ENCODE results near the gene B4GALNT4. TPM values are rescaled to one million over a fixed set of nuclear protein-coding genes. Genes with fewer than 3 reads are reported as not detected.
"Not testable (repeated sequence)": the region's sequence is repeated elsewhere in the genome, so short reads cannot be mapped to it uniquely, and the experiment has no call there.

B4GALNT4 gene
- total and polyA plus RNA-seq, 2 donors (not counting 1 experiment from before 2014, with no cell fraction given) = 1.5 to 3.8 TPM

DNA sequence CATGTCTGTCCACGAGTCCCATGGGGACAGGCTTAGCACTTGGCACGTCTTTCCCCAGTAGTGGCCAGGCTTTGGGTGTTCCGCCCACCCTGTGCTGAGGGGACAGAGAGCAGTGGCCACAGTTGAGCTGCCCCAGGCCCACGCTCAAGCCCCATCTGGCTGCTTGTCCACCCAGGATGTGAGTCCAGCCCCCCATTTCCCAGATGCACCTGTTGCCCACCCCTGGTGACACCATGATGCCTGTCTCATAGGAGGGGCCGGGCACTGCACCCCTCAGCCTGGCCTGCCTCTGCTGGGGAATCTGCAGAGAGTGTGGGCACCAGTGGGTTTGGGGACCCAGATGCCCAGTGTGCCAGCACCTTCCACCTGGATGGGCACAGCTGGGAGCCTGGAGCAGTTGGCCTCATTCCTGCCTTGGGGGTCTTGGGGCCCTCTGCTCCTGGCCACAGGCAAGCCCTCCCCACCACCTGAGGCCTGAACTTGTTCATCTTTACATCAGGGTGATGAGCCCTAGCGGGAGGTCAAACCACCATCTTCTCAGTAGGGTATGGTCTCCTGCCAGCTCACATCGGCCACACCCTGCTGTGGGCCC, 39.8 kb downstream of the B4GALNT4 start:
- Histone ChIP-seq H2AFZ (ENCODE audit: low read length) (no peak overlapping the region), H3K27ac (ENCODE audit: insufficient read depth, low read length) (no peak overlapping the region), H3K9me3 (ENCODE audit: control insufficient read depth, insufficient read depth, low read depth, low read length) (no peaks in the 10 kb centered on the region), H3K36me3 (ENCODE audit: control insufficient read depth, insufficient read depth, low read length) (no peaks in the 10 kb centered on the region), H3K79me2 (ENCODE audit: control insufficient read depth, insufficient read depth, low read length) (no peaks in the 10 kb centered on the region), H3K4me1 (ENCODE audit: control insufficient read depth, extremely low read depth, insufficient read depth, low read length) (no peaks in the 10 kb centered on the region), H3K4me3 (replicated peaks in 1 of 4; ENCODE audit: control extremely low read depth in 1 of 4, insufficient read depth in 1 of 4, low read depth in 3 of 4, low read length in 4 of 4) (no peak overlapping the region), H3K9ac (ENCODE audit: insufficient read depth, low read length) (no peak overlapping the region), H4K20me1 (ENCODE audit: control insufficient read depth, extremely low read depth, insufficient read depth, low read length) (no peaks in the 10 kb centered on the region), H3K27me3 (ENCODE audit: control insufficient read depth, insufficient read depth, low read length) (no peaks in the 10 kb centered on the region), H3K4me2 (ENCODE audit: extremely low read depth, insufficient read depth, low read length) (no peak overlapping the region)
- TF ChIP-seq EZH2 (IDR thresholded peaks at IDR 0.05; ENCODE audit: low read length, missing control alignments) = no peak
- TF ChIP-seq, protein P1, sequence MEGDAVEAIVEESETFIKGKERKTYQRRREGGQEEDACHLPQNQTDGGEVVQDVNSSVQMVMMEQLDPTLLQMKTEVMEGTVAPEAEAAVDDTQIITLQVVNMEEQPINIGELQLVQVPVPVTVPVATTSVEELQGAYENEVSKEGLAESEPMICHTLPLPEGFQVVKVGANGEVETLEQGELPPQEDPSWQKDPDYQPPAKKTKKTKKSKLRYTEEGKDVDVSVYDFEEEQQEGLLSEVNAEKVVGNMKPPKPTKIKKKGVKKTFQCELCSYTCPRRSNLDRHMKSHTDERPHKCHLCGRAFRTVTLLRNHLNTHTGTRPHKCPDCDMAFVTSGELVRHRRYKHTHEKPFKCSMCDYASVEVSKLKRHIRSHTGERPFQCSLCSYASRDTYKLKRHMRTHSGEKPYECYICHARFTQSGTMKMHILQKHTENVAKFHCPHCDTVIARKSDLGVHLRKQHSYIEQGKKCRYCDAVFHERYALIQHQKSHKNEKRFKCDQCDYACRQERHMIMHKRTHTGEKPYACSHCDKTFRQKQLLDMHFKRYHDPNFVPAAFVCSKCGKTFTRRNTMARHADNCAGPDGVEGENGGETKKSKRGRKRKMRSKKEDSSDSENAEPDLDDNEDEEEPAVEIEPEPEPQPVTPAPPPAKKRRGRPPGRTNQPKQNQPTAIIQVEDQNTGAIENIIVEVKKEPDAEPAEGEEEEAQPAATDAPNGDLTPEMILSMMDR (conservative IDR thresholded peaks at IDR 0.05 in 1 of 2, IDR thresholded peaks at IDR 0.05 in 1 of 2; ENCODE audit: low read depth in 1 of 2, low read length in 2 of 2) = no peak
- DNase-seq (ENCODE audit: low read depth in 2 of 2) = no peak

DNA sequence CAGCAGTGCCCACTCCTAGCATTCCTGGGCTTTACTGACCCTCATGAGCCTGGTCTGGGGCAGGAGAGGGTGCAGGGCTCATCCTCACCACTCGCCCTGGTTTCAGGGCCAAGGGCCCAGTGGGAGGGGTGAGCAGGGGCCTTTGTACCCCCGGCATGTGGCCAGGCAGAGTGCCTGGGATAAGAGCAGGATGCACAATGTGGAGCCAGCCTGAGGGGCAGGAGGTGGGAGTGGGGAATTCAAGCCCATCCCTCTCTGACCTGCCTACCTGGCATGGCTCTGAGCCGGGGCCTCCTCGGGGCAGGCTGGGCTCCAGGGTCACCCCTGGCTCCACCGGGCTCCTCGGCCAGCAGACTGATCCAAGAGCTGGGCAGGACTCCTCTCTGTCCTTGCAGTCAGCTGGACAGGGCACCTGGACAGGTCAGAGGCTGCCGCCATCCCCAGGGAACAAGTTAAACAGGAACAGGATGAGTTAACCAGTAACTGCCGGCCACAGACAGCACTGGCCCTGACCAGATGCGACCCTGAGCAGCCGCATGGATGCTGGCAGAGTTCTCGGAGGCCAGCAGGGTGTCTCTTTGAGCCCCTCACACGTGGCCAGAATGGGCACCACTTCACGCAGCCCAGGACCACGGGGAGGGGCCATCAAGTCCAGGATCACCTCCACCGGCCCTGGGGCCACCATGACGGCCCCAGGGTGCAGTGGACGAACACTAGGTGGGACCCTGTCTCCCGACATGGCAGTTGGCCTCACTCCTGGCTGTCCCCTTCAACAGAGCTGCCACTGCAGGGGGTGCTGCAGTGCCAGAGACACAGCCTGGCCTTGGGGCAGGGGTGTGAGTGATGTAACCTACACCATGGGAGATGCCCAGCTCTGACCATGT, 40.5 kb downstream of the B4GALNT4 start:
- H3K27ac ChIP-seq (ENCODE audit: insufficient read depth, low read length) = no peak overlapping the region
- H3K4me3 ChIP-seq (replicated peaks in 1 of 4; ENCODE audit: control extremely low read depth in 1 of 4, insufficient read depth in 1 of 4, low read depth in 3 of 4, low read length in 4 of 4) = no peak overlapping the region
- H2AFZ ChIP-seq (ENCODE audit: low read length) = no peak overlapping the region
- H3K9ac ChIP-seq (ENCODE audit: insufficient read depth, low read length) = no peak overlapping the region
- peaks cover 3% of the 10 kb centered on the region for H3K4me1 ChIP-seq (ENCODE audit: control insufficient read depth, extremely low read depth, insufficient read depth, low read length)
- no peaks in the 10 kb centered on the region for H3K27me3 ChIP-seq (ENCODE audit: control insufficient read depth, insufficient read depth, low read length)
- TF ChIP-seq, protein P1 (conservative IDR thresholded peaks at IDR 0.05 in 1 of 2, IDR thresholded peaks at IDR 0.05 in 1 of 2; ENCODE audit: low read depth in 1 of 2, low read length in 2 of 2) = no peak
- TF ChIP-seq EZH2 (IDR thresholded peaks at IDR 0.05; ENCODE audit: low read length, missing control alignments) = no peak
- no peaks in the 10 kb centered on the region for H4K20me1 ChIP-seq (ENCODE audit: control insufficient read depth, extremely low read depth, insufficient read depth, low read length)
- H3K4me2 ChIP-seq (ENCODE audit: extremely low read depth, insufficient read depth, low read length) = no peak overlapping the region
- H3K9me3 ChIP-seq (ENCODE audit: control insufficient read depth, insufficient read depth, low read depth, low read length) = no peaks in the 10 kb centered on the region
- DNase-seq (ENCODE audit: low read depth in 2 of 2) = no peak
- no peaks in the 10 kb centered on the region for H3K36me3 ChIP-seq (ENCODE audit: control insufficient read depth, insufficient read depth, low read length)
- H3K79me2 ChIP-seq (ENCODE audit: control insufficient read depth, insufficient read depth, low read length) = no peaks in the 10 kb centered on the region

DNA sequence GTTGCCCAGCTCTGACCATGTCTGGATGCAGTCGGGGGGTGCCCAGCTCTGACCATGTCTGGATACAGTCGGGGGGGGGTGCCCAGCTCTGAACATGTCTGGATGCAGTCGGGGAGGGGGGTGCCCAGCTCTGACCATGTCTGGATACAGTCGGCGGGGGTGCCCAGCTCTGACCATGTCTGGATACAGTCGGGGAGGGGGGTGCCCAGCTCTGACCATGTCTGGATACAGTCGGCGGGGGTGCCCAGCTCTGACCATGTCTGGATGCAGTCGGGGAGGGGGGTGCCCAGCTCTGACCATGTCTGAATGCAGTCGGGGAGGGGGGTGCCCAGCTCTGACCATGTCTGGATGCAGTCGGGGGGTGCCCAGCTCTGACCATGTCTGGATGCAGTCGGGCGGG, 41.4 kb downstream of the B4GALNT4 start:
- not testable (repeated sequence) for H3K4me1 ChIP-seq (ENCODE audit: control insufficient read depth, extremely low read depth, insufficient read depth, low read length); H3K4me3 ChIP-seq (replicated peaks in 1 of 4; ENCODE audit: control extremely low read depth in 1 of 4, insufficient read depth in 1 of 4, low read depth in 3 of 4, low read length in 4 of 4); H3K27me3 ChIP-seq (ENCODE audit: control insufficient read depth, insufficient read depth, low read length); H4K20me1 ChIP-seq (ENCODE audit: control insufficient read depth, extremely low read depth, insufficient read depth, low read length); H2AFZ ChIP-seq (ENCODE audit: low read length); DNase-seq (ENCODE audit: low read depth in 2 of 2); H3K27ac ChIP-seq (ENCODE audit: insufficient read depth, low read length); H3K79me2 ChIP-seq (ENCODE audit: control insufficient read depth, insufficient read depth, low read length); H3K4me2 ChIP-seq (ENCODE audit: extremely low read depth, insufficient read depth, low read length); H3K9ac ChIP-seq (ENCODE audit: insufficient read depth, low read length); H3K9me3 ChIP-seq (ENCODE audit: control insufficient read depth, insufficient read depth, low read depth, low read length); H3K36me3 ChIP-seq (ENCODE audit: control insufficient read depth, insufficient read depth, low read length)

DNA sequence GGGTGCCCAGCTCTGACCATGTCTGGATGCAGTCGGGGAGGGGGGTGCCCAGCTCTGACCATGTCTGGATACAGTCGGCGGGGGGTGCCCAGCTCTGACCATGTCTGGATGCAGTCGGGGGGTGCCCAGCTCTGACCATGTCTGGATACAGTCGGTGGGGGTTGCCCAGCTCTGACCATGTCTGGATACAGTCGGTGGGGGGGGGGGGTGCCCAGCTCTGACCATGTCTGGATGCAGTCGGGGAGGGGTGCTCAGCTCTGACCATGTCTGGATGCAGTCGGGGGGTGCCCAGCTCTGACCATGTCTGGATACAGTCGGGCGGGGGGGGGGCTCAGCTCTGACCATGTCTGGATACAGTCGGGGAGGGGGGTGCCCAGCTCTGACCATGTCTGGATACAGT, 42.2 kb downstream of the B4GALNT4 start:
- H3K4me2 ChIP-seq (ENCODE audit: extremely low read depth, insufficient read depth, low read length); H3K79me2 ChIP-seq (ENCODE audit: control insufficient read depth, insufficient read depth, low read length); H3K27me3 ChIP-seq (ENCODE audit: control insufficient read depth, insufficient read depth, low read length); DNase-seq (ENCODE audit: low read depth in 2 of 2); H2AFZ ChIP-seq (ENCODE audit: low read length); H3K4me1 ChIP-seq (ENCODE audit: control insufficient read depth, extremely low read depth, insufficient read depth, low read length); H3K27ac ChIP-seq (ENCODE audit: insufficient read depth, low read length); H3K36me3 ChIP-seq (ENCODE audit: control insufficient read depth, insufficient read depth, low read length); H3K9ac ChIP-seq (ENCODE audit: insufficient read depth, low read length); H3K4me3 ChIP-seq (replicated peaks in 1 of 4; ENCODE audit: control extremely low read depth in 1 of 4, insufficient read depth in 1 of 4, low read depth in 3 of 4, low read length in 4 of 4); H4K20me1 ChIP-seq (ENCODE audit: control insufficient read depth, extremely low read depth, insufficient read depth, low read length); H3K9me3 ChIP-seq (ENCODE audit: control insufficient read depth, insufficient read depth, low read depth, low read length): not testable (repeated sequence)
